ENCODE data around the gene SYT1.

DNA sequence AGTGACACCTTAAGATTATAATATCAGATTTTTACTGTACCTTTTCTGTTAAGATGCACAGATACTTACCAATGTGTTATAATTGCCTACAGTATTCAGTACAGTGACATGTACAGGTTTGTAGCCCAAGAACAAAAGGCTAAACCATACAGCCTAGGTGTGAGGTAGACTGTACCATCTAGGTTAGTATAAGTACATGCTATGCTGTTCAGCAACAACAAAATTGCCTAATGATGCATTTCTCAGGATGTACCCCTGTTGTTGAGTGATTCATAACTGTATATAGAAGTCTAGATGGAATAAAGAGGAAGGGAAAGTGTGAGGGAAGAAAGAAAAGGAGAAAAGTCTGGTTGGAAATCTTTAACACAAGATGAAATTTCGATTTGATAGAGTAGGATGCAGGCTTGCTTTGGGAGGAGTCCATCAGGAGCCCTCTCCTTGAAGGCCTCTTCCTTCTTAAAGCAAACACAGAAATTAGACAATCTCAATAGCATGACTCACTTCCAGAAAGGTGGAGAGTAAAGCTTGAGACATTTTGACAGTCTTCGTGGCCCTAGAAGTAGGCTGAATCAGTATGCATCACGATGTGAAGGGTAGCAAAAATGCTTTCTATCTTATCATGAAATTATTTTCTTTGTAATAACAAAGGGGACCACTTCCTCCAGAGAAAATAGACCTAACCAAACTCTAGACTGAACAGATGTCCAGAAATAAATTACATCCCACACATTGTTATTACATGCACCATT, 191.5 kb downstream of the SYT1 start:
- TF ChIP-seq POLR2A (IDR thresholded peaks at IDR 0.05; ENCODE audit: low read depth, low read length) (no peak), TAF1 (IDR thresholded peaks at IDR 0.05; ENCODE audit: borderline replicate concordance, low read depth, low read length) (no peak), POLR2AphosphoS5 (IDR thresholded peaks at IDR 0.05; ENCODE audit: low read depth, low read length) (no peak)

All from GM12892 (cell line).